GM20000 (cell line): ENCODE results near the gene CCL27.

ENCODE experiments used
- DNase-seq: peaks from one replicate; pipeline ENCODE4 v3.0.0; 2012; ENCODE audit warnings: low spot score
- CTCF ChIP-seq: IDR thresholded peaks from 2 replicates; pipeline ENCODE4 v1.5.1; 2012; ENCODE audit warnings: mild to moderate bottlenecking, control low read depth; ENCODE audit errors: extremely low read depth, missing control alignments

CCL27 gene, protein sequence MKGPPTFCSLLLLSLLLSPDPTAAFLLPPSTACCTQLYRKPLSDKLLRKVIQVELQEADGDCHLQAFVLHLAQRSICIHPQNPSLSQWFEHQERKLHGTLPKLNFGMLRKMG

GRCh38 chr9:34662526-34663302, at the start of gene CCL27:
CCL27 (minus strand) TSS chr9:34662657; CDS start chr9:34662633, 24 bp downstream.
- TF ChIP-seq CTCF = no peak
- no peak for DNase-seq

DNA sequence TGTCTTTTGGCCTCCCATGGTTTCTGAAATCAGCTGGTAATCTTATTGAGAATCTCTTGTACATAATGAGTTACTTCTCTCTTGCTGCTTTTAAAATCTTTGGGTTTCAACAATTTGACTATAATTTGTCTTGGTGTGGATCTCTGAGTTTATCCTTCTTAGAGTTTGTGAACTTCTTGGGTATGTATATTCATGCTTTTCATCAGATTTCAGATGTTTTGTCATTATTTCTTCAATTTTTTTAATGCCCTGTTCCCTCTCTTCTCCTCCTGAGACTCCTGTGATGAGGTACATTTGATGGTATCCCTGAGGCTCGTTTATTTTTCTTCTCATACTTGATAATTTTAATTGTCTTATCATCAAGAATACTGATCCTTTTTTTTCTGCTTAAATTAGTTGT, 49.7 kb upstream of the CCL27 start:
- no peak for DNase-seq
- no peak for TF ChIP-seq CTCF

- no peak for DNase-seq
Observed at GRCh38 chr9:34710023-34710422, 47.6 kb upstream of the CCL27 start, which contains the start of gene CCL21. CCL21 (minus strand) TSS chr9:34710136; CDS start chr9:34710066, 70 bp downstream.

DNA sequence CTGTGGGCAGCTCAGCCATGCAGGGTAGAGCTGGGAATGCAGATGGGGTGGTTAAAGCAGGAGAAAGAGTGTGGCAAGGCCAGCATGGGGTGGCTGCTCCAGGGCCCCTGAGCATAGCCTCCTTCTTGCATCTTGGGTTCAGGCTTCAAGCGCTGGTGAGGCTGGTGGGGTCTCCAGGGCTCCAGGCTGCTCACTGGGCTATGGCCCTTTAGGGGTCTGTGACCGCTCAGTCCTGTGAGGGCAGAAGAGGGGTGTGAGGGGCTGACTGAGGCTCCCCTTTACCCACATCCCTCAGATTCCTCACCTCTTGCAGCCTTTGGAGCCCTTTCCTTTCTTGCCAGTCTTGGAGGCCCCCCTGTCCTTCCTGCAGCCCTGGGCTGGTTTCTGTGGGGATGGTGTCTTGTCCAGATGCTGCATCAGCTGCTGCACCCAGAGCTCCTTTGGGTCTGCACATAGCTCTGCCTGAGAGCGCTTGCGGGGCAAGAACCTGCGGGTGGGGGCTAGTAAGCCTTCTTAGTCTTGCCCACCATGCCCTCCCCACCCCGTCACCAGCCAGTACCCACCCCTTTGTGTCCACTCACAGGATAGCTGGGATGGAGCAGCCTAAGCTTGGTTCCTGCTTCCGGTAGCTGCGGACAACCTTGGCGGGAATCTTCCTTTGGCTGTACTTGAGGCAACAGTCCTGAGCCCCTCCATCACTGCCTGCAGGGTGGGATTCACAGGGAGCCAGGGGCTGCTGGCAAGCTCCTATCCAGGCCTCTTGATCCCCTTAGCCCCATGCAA, 46.9 kb upstream of the CCL27 start:
- DNase-seq = no peak
- no peak for TF ChIP-seq CTCF

More at GRCh38 chr9:34710023-34710422, 47.6 kb upstream of the CCL27 start, which contains the start of gene CCL21:
- no peak for TF ChIP-seq CTCF

- no peak for DNase-seq
- TF ChIP-seq CTCF = no peak
Observed at GRCh38 chr9:34707130-34707529, 44.7 kb upstream of the CCL27 start.

DNA sequence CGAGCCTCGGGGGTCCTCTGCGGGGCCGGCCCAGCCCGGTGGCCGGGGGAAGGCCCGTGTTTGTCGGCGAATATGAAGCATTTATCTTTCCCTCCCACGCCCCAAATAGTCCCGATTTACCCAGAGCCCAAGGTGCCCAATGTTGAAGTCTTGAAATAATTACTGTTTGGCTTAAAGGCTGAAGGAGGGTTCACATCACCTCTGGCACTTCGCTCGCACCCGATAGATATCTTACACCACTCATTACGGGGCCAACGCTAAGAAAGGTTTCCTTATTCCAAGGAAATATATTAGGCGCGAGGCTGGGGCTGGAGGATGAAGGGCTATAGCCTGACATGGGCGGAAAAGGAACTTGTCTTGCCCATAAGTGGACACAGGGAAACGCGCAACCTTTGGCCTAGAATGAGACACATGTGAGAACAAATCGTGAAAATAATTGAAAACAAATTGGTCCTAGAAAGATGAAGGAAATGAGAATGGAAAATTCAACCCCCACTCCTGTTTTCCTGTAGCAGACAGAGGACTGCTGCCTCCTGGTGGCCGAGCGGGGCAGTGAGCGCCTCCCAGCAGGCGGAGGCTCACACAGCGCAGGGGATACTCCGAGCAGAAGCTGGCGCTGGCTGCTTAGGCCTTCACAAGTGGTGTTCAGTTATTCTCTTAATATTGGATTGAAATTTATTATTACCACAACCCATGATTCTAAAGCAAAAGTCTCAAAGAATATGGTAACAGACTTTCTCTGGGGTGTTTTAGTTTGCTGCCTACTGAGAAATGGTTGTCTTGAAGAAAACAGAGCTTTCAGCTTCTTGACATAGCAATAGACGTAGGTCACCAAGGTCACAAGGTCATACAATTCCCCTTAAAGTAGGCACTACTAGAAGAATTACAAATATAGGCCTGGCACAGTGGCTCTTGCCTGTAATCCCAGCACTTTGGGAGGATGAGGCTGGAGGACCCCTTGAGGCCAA, 39.6 kb upstream of the CCL27 start:
- peak; percentile 91 for DNase-seq
- TF ChIP-seq CTCF = peak; percentile 100
